Keratinocyte (primary cell): ENCODE results near the gene TNRC6A. TPM values are rescaled to one million over a fixed set of nuclear protein-coding genes. Genes with fewer than 3 reads are reported as not detected.

Experiments
- DNase-seq: peaks from one replicate; pipeline ENCODE4 v3.0.0-alpha.2; 2011; ENCODE audit warnings: low read depth, missing footprints, low spot score
- FAIRE-seq: peaks from 2 replicates; lab custom pipeline; 2011; peaks lifted over from hg19 to GRCh38; lab: Jason Lieb, UNC
- H2AFZ ChIP-seq: 2 replicates; pipeline ENCODE4 v1.6.0; 2012; ENCODE audit warnings: low read length, control low read depth, inconsistent platforms; ENCODE audit not compliant: control insufficient read depth
- H3K27ac ChIP-seq: 2 replicates; pipeline ENCODE4 v1.5.1; 2011; ENCODE audit warnings: low read length; ENCODE audit not compliant: control insufficient read depth, insufficient read depth
- H3K27me3 ChIP-seq: 3 replicates; pipeline ENCODE4 v1.6.0; 2011; ENCODE audit warnings: low read length; ENCODE audit not compliant: control insufficient read depth, insufficient read depth; ENCODE audit errors: extremely low read depth
- H3K36me3 ChIP-seq, 2 experiments: 2 replicates in 1 of 2; 3 replicates in 1 of 2; pipeline ENCODE4 v1.5.1; 2011; ENCODE audit warnings: low read length in 2 of 2, mild to moderate bottlenecking in 1 of 2; ENCODE audit not compliant: control insufficient read depth in 2 of 2, insufficient read depth in 2 of 2; ENCODE audit errors: extremely low read depth in 1 of 2
- H3K4me1 ChIP-seq: 3 replicates; pipeline ENCODE4 v1.5.1; 2011; ENCODE audit warnings: low read length; ENCODE audit not compliant: control insufficient read depth, insufficient read depth; ENCODE audit errors: extremely low read depth
- H3K4me2 ChIP-seq: 3 replicates; pipeline ENCODE4 v1.6.0; 2011; ENCODE audit warnings: low read depth, low read length; ENCODE audit not compliant: control insufficient read depth, insufficient read depth; ENCODE audit errors: extremely low read depth
- H3K4me3 ChIP-seq, 3 experiments: fragments of 200-600 bp in 1 of 3; sonication (generic) in 1 of 3; 2 replicates in 2 of 3; 3 replicates in 1 of 3; pipeline ENCODE4 v1.5.1; 2011 to 2016; ENCODE audit warnings: low read length in 3 of 3, mild to moderate bottlenecking in 3 of 3, control low read depth in 2 of 3, inconsistent platforms in 1 of 3, low read depth in 1 of 3, mixed read lengths in 1 of 3, mixed run types in 1 of 3, moderate library complexity in 1 of 3; ENCODE audit not compliant: control insufficient read depth in 2 of 3, insufficient read depth in 2 of 3; ENCODE audit errors: extremely low read depth in 1 of 3
- H3K79me2 ChIP-seq: 2 replicates; pipeline ENCODE4 v1.6.0; 2012; ENCODE audit warnings: low read length; ENCODE audit not compliant: control insufficient read depth, insufficient read depth
- H3K9ac ChIP-seq: 3 replicates; pipeline ENCODE4 v1.6.0; 2011; ENCODE audit warnings: low read length; ENCODE audit not compliant: control insufficient read depth, insufficient read depth; ENCODE audit errors: extremely low read depth
- H3K9me1 ChIP-seq: 3 replicates; pipeline ENCODE4 v1.6.0; 2011; ENCODE audit warnings: low read length; ENCODE audit not compliant: control insufficient read depth, insufficient read depth; ENCODE audit errors: extremely low read depth
- H3K9me3 ChIP-seq: 2 replicates; pipeline ENCODE4 v1.5.1; 2012; ENCODE audit warnings: low read depth, low read length; ENCODE audit not compliant: control insufficient read depth
- H4K20me1 ChIP-seq: 3 replicates; pipeline ENCODE4 v1.6.0; 2011; ENCODE audit warnings: low read length; ENCODE audit not compliant: control insufficient read depth, insufficient read depth; ENCODE audit errors: extremely low read depth
- EZH2 ChIP-seq: IDR thresholded peaks from one replicate; pipeline ENCODE4 v1.6.1; 2012; ENCODE audit warnings: inconsistent platforms, mild to moderate bottlenecking, low read length, moderate library complexity
- dilution Hi-C: fragments of 300-500 bp; cut with MboI; formaldehyde crosslinking; loops from one replicate; pipeline ENCODE4 v1.7.0; 2020; ENCODE audit warnings: low sequenced_read_pairs; ENCODE audit not compliant: extremely low pct_ligation_motif_present
- polyA plus RNA-seq, 5 experiments: library from polyadenylated mRNA; depleted of rRNA in 3 of 5; stranded (reverse) in 3 of 5; stranded (forward) in 1 of 5; unstranded in 1 of 5; fragments of >200 nt; gene quantifications; 1 replicate in 1 of 5; 2 replicates in 3 of 5; 3 replicates in 1 of 5; pipeline versions ENCODE4 v1.2.1 to v1.2.3, GENCODE V29; 2011 to 2012; ENCODE audit warnings: missing spikeins in 2 of 5, low read depth in 1 of 5, low replicate concordance in 1 of 5
- TF ChIP-seq, protein P1 (sequence below), 3 experiments: IDR thresholded peaks in 1 of 3; conservative IDR thresholded peaks in 1 of 3; optimal IDR thresholded peaks in 1 of 3; 2 replicates in 2 of 3; 3 replicates in 1 of 3; pipeline versions ENCODE3 to v1.5.1; 2011; ENCODE audit warnings: low read length in 3 of 3, mild to moderate bottlenecking in 3 of 3, moderate library complexity in 2 of 3, control low read depth in 1 of 3, inconsistent platforms in 1 of 3; ENCODE audit not compliant: insufficient read depth in 2 of 3; ENCODE audit errors: extremely low read depth in 1 of 3

Gene TNRC6A
- polyA plus RNA-seq, 1 donor (not counting 4 experiments of a cell fraction or from before 2014, with no cell fraction given): 23.3 TPM

DNA sequence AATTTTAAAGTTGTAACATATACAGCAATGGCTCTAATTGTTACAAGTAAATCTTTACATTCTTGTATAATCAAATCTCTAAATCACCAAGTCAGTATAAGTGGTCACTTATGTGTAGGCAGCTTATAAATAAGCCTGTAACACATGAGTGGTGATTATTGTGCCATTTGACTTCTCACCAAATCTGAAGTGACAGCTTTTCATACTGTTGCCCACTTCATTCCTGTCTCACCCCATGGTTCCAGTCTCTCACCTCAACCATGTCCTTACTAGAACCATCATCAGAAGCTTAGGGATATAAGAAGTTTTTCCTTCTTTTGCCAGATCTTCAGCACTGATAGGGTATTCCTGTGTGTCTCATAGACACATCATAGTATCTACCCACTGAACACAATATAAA, 23.5 kb downstream of the TNRC6A start:
- H3K27me3 ChIP-seq: no peaks in the 10 kb centered on the region
- no peaks in the 10 kb centered on the region for H3K9me1 ChIP-seq
- H3K9me3 ChIP-seq: no peaks in the 10 kb centered on the region
- no peak for FAIRE-seq
- no peak for TF ChIP-seq EZH2
- TF ChIP-seq, protein P1, sequence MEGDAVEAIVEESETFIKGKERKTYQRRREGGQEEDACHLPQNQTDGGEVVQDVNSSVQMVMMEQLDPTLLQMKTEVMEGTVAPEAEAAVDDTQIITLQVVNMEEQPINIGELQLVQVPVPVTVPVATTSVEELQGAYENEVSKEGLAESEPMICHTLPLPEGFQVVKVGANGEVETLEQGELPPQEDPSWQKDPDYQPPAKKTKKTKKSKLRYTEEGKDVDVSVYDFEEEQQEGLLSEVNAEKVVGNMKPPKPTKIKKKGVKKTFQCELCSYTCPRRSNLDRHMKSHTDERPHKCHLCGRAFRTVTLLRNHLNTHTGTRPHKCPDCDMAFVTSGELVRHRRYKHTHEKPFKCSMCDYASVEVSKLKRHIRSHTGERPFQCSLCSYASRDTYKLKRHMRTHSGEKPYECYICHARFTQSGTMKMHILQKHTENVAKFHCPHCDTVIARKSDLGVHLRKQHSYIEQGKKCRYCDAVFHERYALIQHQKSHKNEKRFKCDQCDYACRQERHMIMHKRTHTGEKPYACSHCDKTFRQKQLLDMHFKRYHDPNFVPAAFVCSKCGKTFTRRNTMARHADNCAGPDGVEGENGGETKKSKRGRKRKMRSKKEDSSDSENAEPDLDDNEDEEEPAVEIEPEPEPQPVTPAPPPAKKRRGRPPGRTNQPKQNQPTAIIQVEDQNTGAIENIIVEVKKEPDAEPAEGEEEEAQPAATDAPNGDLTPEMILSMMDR (optimal IDR thresholded peaks at IDR 0.05 in 1 of 3, IDR thresholded peaks at IDR 0.05 in 1 of 3, conservative IDR thresholded peaks at IDR 0.05 in 1 of 3; ENCODE audit: extremely low read depth in 1 of 3, insufficient read depth in 2 of 3, low read length in 3 of 3): no peak
- no peak overlapping the region for H3K27ac ChIP-seq
- no peak overlapping the region for H3K4me3 ChIP-seq
- H3K36me3 ChIP-seq: no peaks in the 10 kb centered on the region
- no peak overlapping the region for H2AFZ ChIP-seq
- dilution Hi-C loops: no loop called here
- H4K20me1 ChIP-seq: peaks cover 8% of the 10 kb centered on the region
- peaks cover 19% of the 10 kb centered on the region for H3K4me1 ChIP-seq
- H3K9ac ChIP-seq: no peak overlapping the region
- no peak overlapping the region for H3K4me2 ChIP-seq
- no peak for DNase-seq
- H3K79me2 ChIP-seq: peaks cover 69% of the 10 kb centered on the region

DNA sequence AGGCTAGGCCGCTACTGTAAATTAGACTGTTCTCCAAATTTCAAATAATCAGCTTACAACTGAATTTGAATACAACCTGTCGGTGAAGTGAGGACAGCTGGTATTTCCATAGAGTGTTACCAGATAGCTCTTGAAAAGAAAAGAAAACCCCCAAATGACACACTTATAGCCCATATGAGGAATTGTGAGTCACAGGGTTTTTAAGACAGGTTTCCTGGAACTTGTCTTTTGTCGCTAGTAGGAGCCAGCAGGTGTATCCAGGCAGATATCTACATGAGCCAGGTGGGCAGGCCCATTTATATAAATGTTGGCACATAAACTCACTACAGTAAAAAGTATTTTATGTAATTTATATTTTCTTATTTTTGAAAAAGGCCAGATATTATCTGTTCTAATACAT, 24.0 kb downstream of the TNRC6A start:
- DNase-seq: no peak
- Histone ChIP-seq H3K4me1 (peaks cover 19% of the 10 kb centered on the region), H3K4me2 (no peak overlapping the region), H3K27ac (no peak overlapping the region), H3K27me3 (no peaks in the 10 kb centered on the region), H3K79me2 (peaks cover 69% of the 10 kb centered on the region), H3K9me3 (no peaks in the 10 kb centered on the region), H2AFZ (no peak overlapping the region), H4K20me1 (peaks cover 8% of the 10 kb centered on the region), H3K4me3 (no peak overlapping the region), H3K9ac (no peak overlapping the region), H3K36me3 (no peaks in the 10 kb centered on the region), H3K9me1 (no peaks in the 10 kb centered on the region)
- FAIRE-seq: peak; percentile 29
- TF ChIP-seq, protein P1 (optimal IDR thresholded peaks at IDR 0.05 in 1 of 3, IDR thresholded peaks at IDR 0.05 in 1 of 3, conservative IDR thresholded peaks at IDR 0.05 in 1 of 3; ENCODE audit: extremely low read depth in 1 of 3, insufficient read depth in 2 of 3, low read length in 3 of 3): no peak
- no peak for TF ChIP-seq EZH2
- dilution Hi-C loops: no loop called here
